Measurements from ENCODE around the gene TMEM185A.
"Not testable (repeated sequence)": the region's sequence is repeated elsewhere in the genome, so short reads cannot be mapped to it uniquely, and the experiment has no call there.

Gene TMEM185A

DNA sequence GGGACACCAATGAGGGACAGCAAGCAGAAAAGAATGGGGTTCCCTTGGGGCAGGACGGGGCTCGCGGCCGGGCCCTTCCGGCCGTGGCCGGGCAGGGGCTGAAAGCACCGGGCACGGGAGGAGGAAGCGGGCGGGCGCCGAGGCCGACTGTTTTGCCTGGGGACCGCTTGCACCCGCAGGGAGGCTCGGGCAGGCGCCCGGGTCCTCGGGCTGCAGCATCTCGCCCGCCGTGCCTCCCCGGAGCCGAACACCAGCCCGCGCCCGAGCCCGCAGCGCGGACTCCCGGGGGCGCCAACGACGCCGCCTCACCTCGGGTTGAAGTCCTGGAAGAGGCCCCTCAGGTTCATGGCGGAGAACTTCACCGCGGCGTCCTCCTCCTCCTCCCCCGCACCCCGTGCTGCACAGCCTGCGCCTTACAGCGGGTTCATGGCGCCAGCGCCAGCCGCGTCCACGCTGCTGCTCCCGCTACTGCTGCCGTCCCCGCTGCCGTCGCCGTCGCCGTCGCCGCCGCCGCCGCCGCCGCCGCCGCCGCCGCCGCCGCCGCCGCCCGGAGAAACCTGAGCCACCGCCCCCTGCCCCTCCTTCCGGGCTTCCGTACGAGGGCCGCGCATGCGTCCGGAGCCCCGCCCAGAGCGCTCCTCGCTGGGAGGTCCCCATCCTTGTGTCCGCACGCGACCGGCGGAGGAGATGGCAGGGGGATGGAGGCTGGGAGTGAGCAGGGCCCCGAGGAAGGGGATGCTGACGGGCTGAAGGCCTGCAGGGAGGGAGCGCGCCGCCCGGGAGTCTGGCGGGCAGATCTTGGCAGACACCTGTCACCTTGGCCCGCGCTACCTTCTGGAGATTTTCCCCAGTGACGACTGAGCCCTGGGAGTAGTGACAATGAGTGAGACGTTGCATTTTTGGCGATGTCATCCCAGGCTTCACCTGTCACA lies at the start of gene TMEM185A:
TSS of gene TMEM185A (minus strand) at position 559 of the 932 bp plus-strand sequence. CDS start at position 347, 212 bp downstream.
- peak; percentile 84 for DNase-seq (ENCODE audit: low spot score)

DNA sequence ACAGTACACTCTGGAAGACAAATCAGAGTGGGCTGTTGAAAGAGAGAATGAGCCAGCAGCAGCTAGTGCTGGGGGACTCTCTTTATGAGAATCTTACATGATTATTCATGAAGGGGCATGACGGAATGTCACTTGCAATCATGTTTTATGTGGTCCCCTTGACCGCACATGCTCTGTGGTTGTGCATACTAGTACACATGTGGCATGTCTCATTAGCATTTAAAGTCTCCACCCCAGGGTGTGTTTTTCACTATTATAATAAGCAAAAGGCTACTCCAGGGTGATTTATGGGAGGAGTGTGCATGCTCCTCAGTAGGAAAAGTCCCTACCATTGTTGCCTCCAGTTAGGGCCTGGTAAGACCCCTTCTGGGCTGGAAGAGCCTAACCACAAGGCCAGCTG lies 49.6 kb upstream of the TMEM185A start:
- no peak for DNase-seq (ENCODE audit: low spot score)

DNA sequence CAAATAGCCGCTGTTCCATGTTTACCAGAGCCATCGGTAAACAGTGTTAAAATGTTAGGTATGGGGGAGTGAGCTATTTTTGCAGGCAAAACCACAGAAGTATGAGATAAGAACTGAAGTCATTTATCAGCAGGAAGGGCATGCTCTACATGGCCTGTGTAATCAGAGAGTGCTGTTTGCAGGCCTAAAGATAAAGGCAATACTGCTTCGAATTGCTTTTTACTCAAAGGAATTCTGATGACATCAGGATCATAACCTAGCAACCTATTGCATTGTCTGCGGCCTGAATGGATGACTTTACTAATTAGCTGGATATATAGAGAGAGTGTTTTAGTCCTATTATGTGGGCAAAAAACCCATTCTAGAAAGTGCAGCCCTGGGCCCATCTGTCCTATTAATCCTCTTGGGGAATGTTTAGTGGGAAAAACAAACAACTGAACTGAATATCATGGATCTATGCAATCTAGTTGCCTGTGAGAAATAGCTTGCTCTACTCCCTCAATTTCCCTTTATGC lies 47.6 kb upstream of the TMEM185A start:
- DNase-seq (ENCODE audit: low spot score), result not testable (repeated sequence)

DNA sequence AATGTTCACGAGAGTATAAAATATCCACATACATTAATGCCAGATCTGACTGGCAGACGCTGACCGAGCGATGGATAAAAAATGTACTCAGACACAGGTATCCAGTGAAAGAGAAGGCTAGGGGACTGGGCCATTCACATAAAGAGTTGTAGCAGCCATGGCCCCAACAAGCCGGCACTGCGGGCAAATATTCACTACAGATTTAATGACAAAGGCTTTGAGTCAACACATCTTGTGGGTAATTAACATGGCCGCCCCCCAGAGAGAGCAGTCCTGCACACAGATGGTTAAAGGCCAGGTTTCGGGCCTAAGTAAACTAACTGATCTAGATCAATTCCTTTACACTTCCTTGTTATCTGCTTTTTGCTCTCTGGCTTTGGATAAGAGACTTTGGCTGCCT lies 44.0 kb upstream of the TMEM185A start:
- not testable (repeated sequence) for DNase-seq (ENCODE audit: low spot score)

DNA sequence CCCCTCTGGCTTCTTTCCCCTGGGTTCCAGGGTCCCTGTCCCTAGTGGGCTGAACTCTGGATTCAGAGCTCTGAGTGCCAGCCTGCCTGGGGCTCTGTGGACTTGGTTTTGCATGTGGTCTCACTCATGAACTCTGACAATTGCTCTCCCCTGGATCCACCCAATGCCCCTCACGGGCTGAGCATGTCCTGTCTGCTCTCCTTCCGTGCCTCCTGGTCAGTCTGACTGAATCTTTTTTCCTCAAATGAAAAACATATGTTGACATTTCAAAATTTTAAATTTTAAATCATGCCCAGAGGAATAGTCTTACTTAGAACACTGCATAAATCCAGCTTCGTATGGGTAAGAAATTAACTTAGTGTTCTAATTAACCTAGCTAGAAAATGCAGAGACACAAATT lies 43.5 kb upstream of the TMEM185A start:
- not testable (repeated sequence) for DNase-seq (ENCODE audit: low spot score)

DNA sequence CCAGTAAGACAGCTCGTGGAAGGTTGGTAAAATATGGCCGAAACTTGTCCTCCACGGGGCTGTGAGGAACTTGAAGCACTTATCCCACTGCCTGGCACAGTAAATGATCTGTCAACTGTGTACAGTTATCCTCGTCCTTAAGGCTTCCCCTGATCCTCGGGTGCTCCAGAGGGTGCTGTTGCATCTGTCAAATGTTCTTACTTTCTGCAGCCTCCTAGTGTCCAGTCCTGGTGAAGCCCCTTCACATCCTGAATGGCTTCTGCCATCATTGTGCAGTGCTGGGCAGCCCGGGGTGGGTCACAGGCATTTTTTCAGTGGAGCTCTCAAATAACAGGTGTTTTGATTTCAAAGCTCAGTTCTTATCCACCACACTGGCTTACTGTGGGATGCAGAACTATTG lies 29.0 kb upstream of the TMEM185A start:
- DNase-seq (ENCODE audit: low spot score), result not testable (repeated sequence)

DNA sequence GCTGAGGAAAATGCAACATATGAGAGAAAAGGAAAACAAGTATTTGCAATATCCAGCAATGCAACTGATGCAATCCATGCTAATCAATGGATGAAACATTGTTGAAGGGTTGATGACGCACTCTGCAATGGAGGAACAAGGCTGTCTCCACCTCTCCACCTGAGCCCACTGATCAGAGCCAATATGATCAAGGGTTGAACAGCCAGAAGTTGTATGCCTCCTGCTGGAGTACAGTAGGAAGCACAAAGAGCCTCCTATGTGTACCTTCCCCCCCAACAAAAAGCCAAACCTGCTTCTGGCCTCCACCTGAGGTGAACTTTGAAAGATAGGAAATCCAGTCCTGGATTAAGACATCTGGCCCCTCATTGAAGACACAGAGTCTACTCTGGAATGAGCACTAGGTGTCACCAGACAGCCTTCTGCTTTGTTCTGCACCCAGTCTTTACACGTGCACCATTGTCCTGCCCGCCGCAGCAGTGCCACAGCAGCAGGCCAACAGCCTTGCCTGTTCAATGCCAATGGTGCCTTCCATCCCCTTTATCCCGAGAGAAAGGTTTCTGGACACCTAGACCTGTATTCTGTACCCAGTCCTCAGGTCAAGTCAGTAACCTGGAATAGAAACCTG lies 24.8 kb upstream of the TMEM185A start:
- DNase-seq (ENCODE audit: low spot score), result not testable (repeated sequence)

DNA sequence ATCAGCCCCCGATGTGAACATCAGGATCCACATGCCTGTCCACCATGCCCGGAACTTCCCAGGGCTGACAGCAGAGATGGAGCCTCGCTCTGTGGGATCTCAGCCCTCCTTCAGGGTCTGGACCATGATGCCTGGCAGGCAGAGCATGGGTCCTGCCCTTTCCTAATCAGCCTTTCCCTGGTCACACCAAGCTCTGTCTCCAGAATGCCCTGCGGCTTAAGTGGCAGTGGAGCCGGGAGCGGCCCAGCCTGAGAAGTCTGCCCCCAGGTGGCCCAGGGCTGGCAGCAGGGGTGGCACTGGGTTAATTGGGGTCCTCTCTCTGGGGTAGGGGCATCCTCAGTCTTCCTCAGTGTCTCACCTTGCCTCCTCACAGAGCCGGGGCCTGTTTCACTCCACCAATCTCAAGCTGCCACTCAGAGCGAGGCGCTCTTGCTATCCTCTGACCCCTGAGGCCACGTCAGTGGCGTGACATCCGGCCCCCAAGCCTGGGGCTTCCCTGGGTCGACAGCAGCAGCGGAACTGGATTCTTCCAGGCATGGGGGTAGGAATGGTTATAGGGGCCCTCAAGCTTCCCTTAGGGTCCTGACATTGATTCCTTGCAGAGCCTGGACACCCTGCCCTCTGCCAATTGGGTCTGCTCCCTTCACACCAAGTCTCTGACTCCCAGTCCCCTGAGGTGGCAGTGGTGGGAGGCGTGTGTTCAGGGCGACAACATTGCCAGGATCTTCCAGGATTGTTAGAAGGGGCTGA lies 20.8 kb upstream of the TMEM185A start:
- DNase-seq (ENCODE audit: low spot score), result no peak

DNA sequence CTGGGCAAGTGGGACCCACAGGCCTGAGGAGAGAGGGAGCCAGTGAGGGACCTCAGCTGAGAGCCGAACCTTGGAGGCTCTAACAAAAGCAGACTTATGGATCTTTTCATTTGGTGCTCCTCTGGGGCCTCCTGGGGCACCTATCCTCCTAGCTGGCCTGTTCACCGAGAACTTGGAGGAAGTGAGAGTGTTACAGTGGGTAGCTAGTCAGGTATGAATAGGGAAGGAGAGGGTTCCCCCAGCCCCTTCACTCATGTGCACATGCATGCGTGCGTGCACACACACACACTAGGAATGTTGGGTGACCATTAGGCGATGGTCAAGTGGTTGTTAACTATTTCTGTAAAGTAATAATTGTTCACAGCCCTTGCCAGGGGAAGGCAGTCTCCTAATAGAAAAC lies 18.6 kb upstream of the TMEM185A start:
- DNase-seq (ENCODE audit: low spot score), result no peak

DNA sequence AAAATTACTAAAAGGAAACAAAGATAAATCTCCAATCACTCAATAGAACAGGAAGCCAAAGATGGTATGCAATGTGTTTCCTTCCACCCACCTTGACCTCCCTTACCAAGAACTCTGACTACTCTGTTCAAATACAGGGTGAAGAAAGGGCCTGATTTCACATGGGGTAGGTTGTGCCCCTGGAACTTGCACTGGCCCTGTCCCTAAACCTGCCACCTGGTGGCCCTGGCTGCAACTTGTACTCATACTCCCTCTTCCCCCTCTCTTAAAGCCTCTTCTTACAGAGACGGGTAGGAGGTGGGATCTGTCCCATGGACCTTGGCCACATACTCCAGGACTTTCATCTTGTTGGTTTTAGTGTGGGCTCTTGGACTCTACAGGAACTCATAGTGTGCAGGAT lies 17.3 kb upstream of the TMEM185A start:
- DNase-seq (ENCODE audit: low spot score), result no peak

DNA sequence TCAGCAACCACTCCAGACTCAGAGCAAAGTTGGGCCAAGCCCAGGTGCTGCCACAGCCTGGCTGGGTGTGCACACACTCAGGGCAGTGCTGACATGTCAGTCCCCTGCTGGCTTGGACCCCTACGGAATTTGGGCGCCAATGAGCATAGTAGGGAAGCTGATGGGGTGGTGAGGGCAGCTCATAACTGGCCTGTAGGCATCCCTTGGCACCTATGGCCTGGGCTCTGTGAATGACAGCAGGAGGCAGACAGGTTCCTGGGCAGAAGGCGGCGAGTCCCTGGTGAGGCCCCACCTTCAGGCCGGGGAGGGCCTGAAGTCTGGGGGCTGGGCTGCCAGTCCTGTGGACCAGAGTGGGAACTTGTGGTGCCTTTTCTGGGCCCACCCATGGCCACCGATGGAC lies 15.9 kb upstream of the TMEM185A start:
- no peak for DNase-seq (ENCODE audit: low spot score)

DNA sequence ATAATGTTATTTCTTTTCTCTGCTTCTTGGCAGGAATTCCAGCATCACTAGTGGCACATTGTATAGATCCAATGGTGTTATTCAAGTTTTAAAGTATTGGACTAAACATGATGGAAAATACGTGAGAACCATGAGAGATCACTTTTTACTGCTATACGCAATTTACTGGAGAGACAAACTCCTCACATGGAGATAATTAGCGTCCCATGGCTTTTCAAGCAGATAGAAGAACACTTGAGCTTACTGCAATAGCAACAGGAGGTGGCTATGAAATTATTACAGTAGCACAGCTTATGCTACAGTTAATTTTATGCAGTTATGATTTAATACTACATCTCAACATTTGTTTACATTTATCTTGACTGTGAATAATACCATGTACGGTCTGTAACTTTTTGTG lies 11.9 kb upstream of the TMEM185A start:
- DNase-seq (ENCODE audit: low spot score), result no peak

DNA sequence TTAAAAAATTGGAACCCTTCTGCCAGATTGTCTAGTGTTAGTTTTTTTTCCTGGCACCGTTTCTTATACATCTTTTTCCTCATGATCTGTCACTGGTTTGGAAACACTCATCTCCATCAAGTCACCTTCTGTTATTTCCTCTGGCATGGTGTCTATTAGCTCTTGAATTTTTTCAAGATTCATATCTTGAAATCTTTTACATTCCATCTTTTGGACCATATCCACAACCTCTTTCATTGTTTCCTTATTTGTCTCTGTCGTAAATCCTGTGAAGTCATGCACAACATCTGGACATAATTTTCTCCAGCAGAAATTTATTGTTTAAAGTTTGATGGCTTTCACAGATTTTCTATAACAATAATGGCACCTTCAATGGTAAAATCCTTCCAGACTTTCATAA lies 10.2 kb upstream of the TMEM185A start:
- no peak for DNase-seq (ENCODE audit: low spot score)

DNA sequence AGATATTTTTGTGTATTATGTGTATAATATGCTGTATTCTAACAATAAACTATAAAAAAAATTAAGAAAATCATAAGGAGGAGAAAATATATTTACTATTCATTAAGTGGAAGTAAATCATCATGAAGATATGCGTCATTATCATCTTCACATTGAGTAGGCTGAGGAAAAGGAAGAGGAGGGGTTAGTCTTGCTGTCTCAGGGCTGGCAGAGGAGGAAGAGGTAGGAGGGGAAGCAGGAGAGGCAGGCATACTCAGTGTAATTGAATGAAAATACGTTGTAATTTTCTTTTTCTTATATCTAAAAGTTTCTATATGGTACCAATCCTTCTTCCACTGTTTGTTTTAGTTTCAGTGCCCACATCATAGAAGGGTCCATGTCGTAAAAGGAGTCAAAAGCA lies 9.8 kb upstream of the TMEM185A start:
- no peak for DNase-seq (ENCODE audit: low spot score)

DNA sequence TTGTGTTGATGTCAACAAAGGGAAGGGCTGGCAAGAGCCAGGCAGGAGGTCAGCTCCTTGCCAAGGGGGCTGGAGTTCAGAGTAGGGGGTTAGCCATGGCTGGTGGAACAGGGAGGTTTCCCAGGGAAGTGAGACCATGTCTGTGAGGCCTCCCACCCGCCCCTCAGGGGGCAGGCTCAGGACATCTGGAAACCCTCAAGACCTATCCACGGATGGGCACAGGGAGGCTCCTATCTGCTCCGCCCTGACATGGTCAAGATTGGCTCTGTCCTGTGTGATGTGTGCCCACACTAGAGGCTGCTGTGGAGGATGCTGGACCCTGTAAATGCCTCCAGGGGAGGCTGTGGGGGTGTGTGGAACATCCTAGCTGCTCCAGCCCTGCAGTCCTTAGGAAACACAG lies 8.0 kb upstream of the TMEM185A start:
- no peak for DNase-seq (ENCODE audit: low spot score)

DNA sequence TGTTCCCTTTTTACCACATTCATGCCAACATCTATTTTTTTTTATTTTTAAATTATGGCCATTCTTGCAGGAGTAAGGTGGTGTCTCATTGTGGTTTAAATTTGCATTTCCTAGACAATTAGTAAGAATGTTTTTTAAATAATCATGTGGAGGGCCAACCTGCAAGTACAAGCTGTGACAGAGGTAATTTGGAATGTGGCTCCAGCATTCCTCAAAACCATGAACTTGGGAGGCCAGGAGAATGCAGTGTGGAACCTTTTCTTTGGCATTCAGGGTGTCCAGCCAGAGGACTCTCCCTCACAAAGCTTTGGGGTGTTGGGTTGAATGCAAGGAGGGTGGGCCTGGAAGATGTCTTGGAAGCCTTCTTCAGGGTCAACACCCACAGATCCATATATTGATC lies 7.3 kb upstream of the TMEM185A start:
- peak; percentile 28 for DNase-seq (ENCODE audit: low spot score)

DNA sequence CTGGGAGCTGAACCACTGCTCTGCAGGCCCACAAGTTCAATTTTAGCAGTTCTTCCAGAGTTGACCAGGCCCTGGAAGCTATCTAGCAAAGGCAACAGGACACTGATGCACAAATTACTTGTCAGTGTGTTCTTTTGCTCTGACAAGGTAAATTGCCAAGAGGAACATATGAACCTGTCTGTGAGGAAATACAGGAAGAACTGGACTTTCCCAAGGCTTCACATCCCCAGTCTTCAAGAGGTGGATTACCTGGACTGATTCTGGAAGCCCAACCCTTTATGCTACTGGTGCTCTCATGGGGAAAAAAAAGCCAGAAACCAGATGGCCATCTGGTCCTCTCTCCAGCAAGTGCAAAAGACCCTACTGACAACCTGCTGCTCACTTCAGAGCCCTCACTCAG lies 1.9 kb upstream of the TMEM185A start:
- no peak for DNase-seq (ENCODE audit: low spot score)

DNA sequence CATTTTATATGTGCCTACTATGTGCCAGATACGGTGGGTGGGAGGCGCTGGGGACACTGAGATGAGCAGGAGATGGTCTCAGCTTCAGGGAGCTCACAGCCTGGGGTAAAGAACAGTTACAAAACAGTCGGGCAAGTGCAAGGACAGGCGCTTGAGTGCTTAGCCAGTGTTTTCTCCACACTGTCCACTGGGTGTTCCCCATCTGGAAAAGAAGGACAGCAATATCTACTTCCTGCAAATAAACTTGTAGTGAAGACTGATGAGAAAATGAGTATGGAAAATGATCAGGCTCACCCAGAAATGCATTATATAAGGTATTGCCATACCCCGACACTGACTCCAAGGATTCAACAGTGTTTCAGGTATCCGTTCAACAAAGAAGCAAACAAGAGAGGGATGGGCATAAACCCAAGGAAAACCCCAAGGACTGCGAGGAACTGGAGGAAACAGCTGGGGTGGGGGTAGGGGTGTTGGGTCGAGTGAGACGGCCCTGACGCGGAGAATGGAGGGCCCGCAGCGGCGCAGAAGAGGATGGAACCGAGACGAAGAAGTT lies 835 bp downstream of the TMEM185A start:
- peak; percentile 57 for DNase-seq (ENCODE audit: low spot score)

DNA sequence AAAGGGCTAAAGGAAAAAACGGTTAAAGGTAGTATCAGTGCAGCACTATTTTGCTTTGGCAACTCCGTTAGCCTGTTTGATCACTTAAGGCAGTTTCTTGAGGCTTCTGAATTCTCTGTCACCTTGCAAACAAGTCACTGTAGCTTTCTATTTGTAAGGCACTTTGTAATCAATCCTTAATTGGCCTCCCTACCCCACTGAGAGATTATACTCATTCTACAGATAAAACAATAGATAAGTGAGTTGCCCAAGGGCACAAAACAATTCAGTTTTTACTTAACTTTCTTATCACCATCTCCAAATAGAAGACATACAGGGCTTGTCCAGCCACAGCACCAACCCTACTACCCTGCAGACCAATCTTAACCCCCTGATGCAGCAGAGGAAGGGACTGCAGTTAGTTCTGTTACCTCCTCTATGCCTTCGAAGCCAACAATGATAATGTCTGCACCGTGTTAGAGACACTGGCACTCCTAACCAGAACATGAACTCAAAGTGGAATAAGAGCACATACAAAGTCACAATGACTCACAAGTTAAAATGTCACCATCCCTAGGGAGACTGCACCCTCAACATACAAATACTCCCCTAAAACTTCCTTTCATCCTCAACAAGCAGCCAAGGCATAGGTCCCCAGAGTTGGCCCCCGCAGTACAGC lies 1.7 kb downstream of the TMEM185A start:
- DNase-seq (ENCODE audit: low spot score), result no peak

DNA sequence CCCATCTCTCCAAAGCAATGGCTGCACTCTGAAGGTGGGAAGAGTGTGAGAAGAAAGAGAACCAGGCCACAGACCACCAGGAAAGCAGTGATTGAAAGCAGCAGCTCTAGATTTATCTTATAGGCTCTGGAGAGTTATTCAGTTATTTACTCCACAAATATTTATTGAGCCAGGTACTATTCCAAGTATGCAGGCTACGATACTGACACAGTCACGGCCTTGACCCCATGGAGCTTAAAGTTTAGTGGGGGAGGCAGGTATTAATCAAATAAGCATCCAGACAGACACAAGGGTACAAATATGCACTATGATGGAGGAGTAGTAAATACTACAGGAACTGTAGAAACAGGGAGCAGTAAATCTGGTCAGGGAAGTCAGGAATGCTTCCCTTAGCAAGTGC lies 2.8 kb downstream of the TMEM185A start:
- no peak for DNase-seq (ENCODE audit: low spot score)

DNA sequence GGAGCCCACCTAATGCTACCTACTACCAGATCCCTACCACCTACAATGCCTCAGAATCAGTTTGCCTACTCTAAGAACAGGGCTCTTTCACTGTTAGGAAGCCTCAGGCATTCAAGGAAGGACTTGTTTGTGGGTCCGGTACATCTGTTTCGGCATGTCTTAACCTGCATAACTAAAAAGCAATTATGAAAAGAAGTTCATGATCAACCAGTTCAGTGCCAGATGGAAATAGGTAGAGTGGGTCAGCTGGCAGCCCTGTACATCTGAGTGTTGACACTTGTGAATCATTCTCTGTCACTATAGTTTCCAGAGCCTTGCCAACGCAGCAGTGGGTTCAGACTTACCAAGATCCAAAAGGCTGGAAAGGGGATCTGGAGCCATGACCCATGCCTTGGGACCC lies 3.3 kb downstream of the TMEM185A start:
- no peak for DNase-seq (ENCODE audit: low spot score)

DNA sequence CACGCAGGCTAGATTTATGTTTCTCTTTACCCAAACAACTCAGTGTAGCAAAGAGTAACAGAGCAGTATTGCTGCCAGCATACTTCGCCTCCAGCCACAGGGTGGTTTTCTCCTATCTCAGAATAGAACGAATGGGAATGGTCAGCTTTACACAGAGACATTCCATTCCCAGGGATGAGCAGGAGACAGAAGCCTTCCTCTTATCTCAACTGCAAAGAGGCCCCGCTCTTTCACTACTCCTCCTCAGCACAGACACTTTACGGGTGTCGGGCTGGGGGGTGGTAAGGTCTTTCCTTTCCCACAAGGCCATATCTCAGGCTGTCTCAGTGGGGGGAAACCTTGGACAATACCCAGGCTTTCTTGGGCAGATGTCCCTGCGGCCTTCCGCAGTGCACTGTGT lies 4.8 kb downstream of the TMEM185A start:
- DNase-seq (ENCODE audit: low spot score), result not testable (repeated sequence)
